Tibial nerve (tissue), 4 donors: ENCODE measurements around the gene TNPO3.
"Not testable (repeated sequence)": the region's sequence is repeated elsewhere in the genome, so short reads cannot be mapped to it uniquely, and the experiment has no call there.

Experiments used
- CTCF ChIP-seq, 5 experiments: fragments of 200-600 bp in 3 of 5; fragments of 450-650 bp in 2 of 5; sonication (generic) in 3 of 5; IDR thresholded peaks; one replicate each; pipeline ENCODE4 v1.5.1; 2016 to 2019; ENCODE audit warnings: antibody characterized with exemption in 5 of 5, mild to moderate bottlenecking in 3 of 5, moderate library complexity in 2 of 5
- EP300 ChIP-seq, 2 donors: sonication (generic); formaldehyde crosslinking; IDR thresholded peaks; one replicate each; pipeline ENCODE4 v1.6.1; 2017; ENCODE audit warnings: antibody characterized with exemption in 2 of 2, mild to moderate bottlenecking in 1 of 2
- POLR2A ChIP-seq, 2 donors: fragments of 450-650 bp; IDR thresholded peaks; one replicate each; pipeline ENCODE4 v1.6.1; 2017; ENCODE audit warnings: antibody characterized with exemption in 2 of 2, mild to moderate bottlenecking in 2 of 2, moderate library complexity in 2 of 2

GRCh38 chr7:129051459-129051858, 3.5 kb downstream of the TNPO3 start:
- not testable (repeated sequence) for TF ChIP-seq CTCF, POLR2A, EP300 (IDR thresholded peaks at IDR 0.05)
